Measurements from ENCODE around the gene ZNF536.

The ZNF536 gene

DNA sequence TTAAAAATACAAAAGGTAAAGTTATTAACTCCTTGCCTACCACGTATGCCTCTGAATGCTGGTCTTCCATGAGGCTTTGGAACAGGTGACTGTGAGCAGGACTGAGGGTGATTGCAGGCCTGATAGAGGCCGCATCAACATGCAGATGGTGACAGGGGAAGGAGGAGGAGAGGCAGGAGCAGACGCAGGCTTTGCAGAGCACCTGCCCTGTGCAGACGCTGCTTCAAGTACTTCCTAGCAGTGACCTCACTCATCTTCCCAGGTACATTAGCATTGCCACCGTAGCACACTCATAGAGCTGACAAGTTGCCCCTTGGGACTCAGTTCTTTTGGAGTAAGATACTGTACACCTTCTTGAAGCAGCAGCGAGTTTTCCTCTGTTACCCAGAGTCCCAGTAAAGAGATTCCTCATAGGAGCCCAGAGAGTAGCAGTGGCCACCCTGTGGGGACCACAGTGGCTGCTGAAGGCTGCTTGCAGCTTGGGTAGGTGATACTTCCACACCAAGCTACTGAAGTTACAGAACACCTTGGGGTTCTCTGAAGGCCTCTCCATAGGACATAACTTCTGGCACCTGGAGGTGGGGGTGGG lies 56.0 kb downstream of the ZNF536 start:
- Histone ChIP-seq H3K9me3 (ENCODE audit: control insufficient read depth, low read length) (no peaks in the 10 kb centered on the region), H3K79me2 (no peaks in the 10 kb centered on the region), H3K4me1 (no peaks in the 10 kb centered on the region), H2AFZ (no peak overlapping the region), H3K27ac (no peak overlapping the region), H3K9ac (no peak overlapping the region), H3K36me3 (ENCODE audit: control insufficient read depth, insufficient read depth, low read length) (no peaks in the 10 kb centered on the region), H3K4me3 (ENCODE audit: low read depth, low read length) (no peak overlapping the region), H3K27me3 (ENCODE audit: control insufficient read depth, insufficient read depth, low read length) (no peaks in the 10 kb centered on the region), H3K4me2 (ENCODE audit: low read length) (no peak overlapping the region)
- TF ChIP-seq, protein P1, sequence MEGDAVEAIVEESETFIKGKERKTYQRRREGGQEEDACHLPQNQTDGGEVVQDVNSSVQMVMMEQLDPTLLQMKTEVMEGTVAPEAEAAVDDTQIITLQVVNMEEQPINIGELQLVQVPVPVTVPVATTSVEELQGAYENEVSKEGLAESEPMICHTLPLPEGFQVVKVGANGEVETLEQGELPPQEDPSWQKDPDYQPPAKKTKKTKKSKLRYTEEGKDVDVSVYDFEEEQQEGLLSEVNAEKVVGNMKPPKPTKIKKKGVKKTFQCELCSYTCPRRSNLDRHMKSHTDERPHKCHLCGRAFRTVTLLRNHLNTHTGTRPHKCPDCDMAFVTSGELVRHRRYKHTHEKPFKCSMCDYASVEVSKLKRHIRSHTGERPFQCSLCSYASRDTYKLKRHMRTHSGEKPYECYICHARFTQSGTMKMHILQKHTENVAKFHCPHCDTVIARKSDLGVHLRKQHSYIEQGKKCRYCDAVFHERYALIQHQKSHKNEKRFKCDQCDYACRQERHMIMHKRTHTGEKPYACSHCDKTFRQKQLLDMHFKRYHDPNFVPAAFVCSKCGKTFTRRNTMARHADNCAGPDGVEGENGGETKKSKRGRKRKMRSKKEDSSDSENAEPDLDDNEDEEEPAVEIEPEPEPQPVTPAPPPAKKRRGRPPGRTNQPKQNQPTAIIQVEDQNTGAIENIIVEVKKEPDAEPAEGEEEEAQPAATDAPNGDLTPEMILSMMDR (IDR thresholded peaks at IDR 0.05): no peak

DNA sequence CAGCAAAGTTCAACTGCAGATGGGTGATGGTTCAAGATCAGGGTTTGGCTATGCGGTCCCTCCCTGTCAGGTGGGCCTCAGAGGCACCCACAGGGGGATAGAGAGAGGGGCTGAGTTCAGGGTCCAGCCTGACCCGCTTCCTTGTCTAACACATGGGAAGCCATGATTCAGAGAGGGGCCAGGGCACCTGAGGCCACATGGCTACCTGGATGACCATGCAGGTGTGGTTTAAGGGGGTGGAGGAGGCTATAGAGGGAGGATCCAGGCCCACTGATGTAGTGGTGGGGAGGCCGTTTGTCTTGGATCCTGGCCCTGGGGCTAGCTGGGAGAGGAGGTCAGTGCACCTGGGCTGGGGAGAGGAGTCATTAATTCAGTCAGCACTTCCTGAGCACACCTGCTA lies 56.7 kb downstream of the ZNF536 start:
- Histone ChIP-seq H3K4me1 (no peaks in the 10 kb centered on the region), H3K27ac (no peak overlapping the region)
- TF ChIP-seq, protein P1 (IDR thresholded peaks at IDR 0.05): no peak

DNA sequence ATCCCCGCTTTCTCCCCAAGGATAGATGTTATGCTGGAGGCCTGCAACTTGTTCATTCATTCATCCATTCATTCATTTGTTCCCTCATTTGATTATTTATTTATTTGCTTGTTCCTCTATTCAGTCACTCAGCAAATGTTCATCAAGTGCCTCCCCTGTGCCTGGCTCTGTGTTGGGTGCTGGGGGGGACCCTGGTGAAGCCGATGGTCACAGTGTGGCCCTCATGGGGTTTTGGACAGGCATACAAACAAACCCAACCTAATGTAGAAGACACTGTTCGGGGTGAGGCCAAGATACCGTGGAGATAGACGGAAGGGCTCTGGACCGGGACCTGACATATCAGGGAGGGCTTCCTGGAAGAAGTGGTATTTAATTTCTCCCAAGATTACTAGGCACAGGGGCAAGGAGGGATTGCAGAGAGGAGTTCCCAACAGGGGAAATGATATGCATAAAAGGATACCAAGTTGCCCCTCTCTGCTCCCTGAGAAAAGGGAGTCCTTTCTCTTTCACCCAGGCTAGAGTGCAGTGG lies 58.1 kb downstream of the ZNF536 start:
- H2AFZ ChIP-seq: no peak overlapping the region
- H3K4me3 ChIP-seq (ENCODE audit: low read depth, low read length): no peak overlapping the region
- no peaks in the 10 kb centered on the region for H3K4me1 ChIP-seq
- H3K27me3 ChIP-seq (ENCODE audit: control insufficient read depth, insufficient read depth, low read length): no peaks in the 10 kb centered on the region
- no peaks in the 10 kb centered on the region for H3K9me3 ChIP-seq (ENCODE audit: control insufficient read depth, low read length)
- no peak overlapping the region for H3K27ac ChIP-seq
- TF ChIP-seq, protein P1 (IDR thresholded peaks at IDR 0.05): no peak
- H3K4me2 ChIP-seq (ENCODE audit: low read length): no peak overlapping the region
- no peak overlapping the region for H3K9ac ChIP-seq
- no peaks in the 10 kb centered on the region for H3K36me3 ChIP-seq (ENCODE audit: control insufficient read depth, insufficient read depth, low read length)
- H3K79me2 ChIP-seq: no peaks in the 10 kb centered on the region

More for the DNA sequence above, 56.7 kb downstream of the ZNF536 start:
- no peaks in the 10 kb centered on the region for H3K36me3 ChIP-seq (ENCODE audit: control insufficient read depth, insufficient read depth, low read length)
- no peaks in the 10 kb centered on the region for H3K27me3 ChIP-seq (ENCODE audit: control insufficient read depth, insufficient read depth, low read length)
- no peaks in the 10 kb centered on the region for H3K79me2 ChIP-seq
- no peak overlapping the region for H3K9ac ChIP-seq
- H3K4me3 ChIP-seq (ENCODE audit: low read depth, low read length): no peak overlapping the region
- H3K4me2 ChIP-seq (ENCODE audit: low read length): no peak overlapping the region
- no peaks in the 10 kb centered on the region for H3K9me3 ChIP-seq (ENCODE audit: control insufficient read depth, low read length)
- H2AFZ ChIP-seq: no peak overlapping the region

DNA sequence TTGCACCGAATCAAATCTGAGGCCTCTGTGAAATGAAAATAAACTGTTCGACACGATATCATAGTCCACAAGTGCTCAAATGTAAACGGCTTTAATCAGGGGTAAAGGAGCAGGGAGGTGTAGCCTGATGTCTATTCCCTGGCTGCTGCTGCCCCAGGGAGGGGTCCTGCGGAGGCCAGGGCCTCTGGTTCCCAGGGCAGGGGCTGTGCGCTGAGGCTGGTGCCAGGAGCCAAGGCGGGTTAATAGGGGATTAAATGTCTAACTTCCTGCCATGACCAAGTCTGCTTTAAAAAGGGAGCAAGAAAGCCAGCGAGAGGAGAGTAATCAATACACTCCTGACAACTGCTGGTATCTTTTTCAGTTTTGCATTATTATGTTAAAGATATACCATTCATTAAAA lies 59.4 kb downstream of the ZNF536 start:
- H3K27me3 ChIP-seq (ENCODE audit: control insufficient read depth, insufficient read depth, low read length): no peaks in the 10 kb centered on the region

More for the DNA sequence above, 59.4 kb downstream of the ZNF536 start:
- H2AFZ ChIP-seq: no peak overlapping the region
- no peaks in the 10 kb centered on the region for H3K36me3 ChIP-seq (ENCODE audit: control insufficient read depth, insufficient read depth, low read length)
- H3K9ac ChIP-seq: no peak overlapping the region
- TF ChIP-seq, protein P1 (IDR thresholded peaks at IDR 0.05): no peak
- no peak overlapping the region for H3K27ac ChIP-seq
- no peak overlapping the region for H3K4me2 ChIP-seq (ENCODE audit: low read length)
- no peaks in the 10 kb centered on the region for H3K9me3 ChIP-seq (ENCODE audit: control insufficient read depth, low read length)
- H3K4me3 ChIP-seq (ENCODE audit: low read depth, low read length): no peak overlapping the region
- no peaks in the 10 kb centered on the region for H3K79me2 ChIP-seq
- H3K4me1 ChIP-seq: no peaks in the 10 kb centered on the region

Measured in parathyroid adenoma (tissue), 2 donors.